KMS-11 (cell line): ENCODE measurements around the gene TMEM54.

Source experiments
- H2AFZ ChIP-seq: fragments of 200-600 bp; sonication (generic); 2 replicates; pipeline ENCODE4 v1.6.1; 2016; ENCODE audit warnings: antibody characterized with exemption, mixed run types, low read depth
- H3K27ac ChIP-seq: fragments of 200-600 bp; sonication (generic); 2 replicates; pipeline ENCODE4 v1.6.1; 2016; ENCODE audit warnings: mild to moderate bottlenecking, mixed run types
- H3K27me3 ChIP-seq: fragments of 200-600 bp; sonication (generic); 2 replicates; pipeline ENCODE4 v1.6.1; 2017; ENCODE audit warnings: mild to moderate bottlenecking, low read depth, mixed run types, moderate library complexity; ENCODE audit not compliant: insufficient read depth
- H3K36me3 ChIP-seq: fragments of 200-600 bp; sonication (generic); 2 replicates; pipeline ENCODE4 v1.6.1; 2017; ENCODE audit warnings: mild to moderate bottlenecking, mixed run types; ENCODE audit not compliant: insufficient read depth
- H3K4me1 ChIP-seq: fragments of 200-600 bp; sonication (generic); 2 replicates; pipeline ENCODE4 v1.6.1; 2016; ENCODE audit warnings: mild to moderate bottlenecking, low read depth, mixed run types; ENCODE audit not compliant: poor library complexity, severe bottlenecking
- H3K4me2 ChIP-seq: fragments of 200-600 bp; sonication (generic); 2 replicates; pipeline ENCODE4 v1.7.0; 2016; ENCODE audit warnings: mild to moderate bottlenecking, mixed run types
- H3K4me3 ChIP-seq: fragments of 200-600 bp; sonication (generic); IDR thresholded peaks from 2 replicates; pipeline ENCODE4 v1.6.1; 2017; ENCODE audit warnings: low read depth, low read length, mixed read lengths; ENCODE audit not compliant: insufficient read depth
- H3K79me2 ChIP-seq: fragments of 200-600 bp; sonication (generic); 2 replicates; pipeline ENCODE4 v1.6.1; 2016; ENCODE audit warnings: low read depth, mixed run types; ENCODE audit not compliant: insufficient read depth
- H3K9ac ChIP-seq: fragments of 200-600 bp; sonication (generic); 2 replicates; pipeline ENCODE4 v1.6.1; 2016; ENCODE audit warnings: mild to moderate bottlenecking, mixed run types
- H4K20me1 ChIP-seq: fragments of 200-600 bp; sonication (generic); 2 replicates; pipeline ENCODE4 v1.6.1; 2016; ENCODE audit warnings: mild to moderate bottlenecking, mixed run types; ENCODE audit not compliant: insufficient read depth
- TF ChIP-seq, protein P1 (sequence below): fragments of 200-600 bp; sonication (generic); conservative IDR thresholded peaks from 2 replicates; pipeline ENCODE4 v1.6.1; 2017; ENCODE audit warnings: low read depth, mild to moderate bottlenecking, antibody characterized with exemption, low read length, moderate library complexity, mixed read lengths

The TMEM54 gene

DNA sequence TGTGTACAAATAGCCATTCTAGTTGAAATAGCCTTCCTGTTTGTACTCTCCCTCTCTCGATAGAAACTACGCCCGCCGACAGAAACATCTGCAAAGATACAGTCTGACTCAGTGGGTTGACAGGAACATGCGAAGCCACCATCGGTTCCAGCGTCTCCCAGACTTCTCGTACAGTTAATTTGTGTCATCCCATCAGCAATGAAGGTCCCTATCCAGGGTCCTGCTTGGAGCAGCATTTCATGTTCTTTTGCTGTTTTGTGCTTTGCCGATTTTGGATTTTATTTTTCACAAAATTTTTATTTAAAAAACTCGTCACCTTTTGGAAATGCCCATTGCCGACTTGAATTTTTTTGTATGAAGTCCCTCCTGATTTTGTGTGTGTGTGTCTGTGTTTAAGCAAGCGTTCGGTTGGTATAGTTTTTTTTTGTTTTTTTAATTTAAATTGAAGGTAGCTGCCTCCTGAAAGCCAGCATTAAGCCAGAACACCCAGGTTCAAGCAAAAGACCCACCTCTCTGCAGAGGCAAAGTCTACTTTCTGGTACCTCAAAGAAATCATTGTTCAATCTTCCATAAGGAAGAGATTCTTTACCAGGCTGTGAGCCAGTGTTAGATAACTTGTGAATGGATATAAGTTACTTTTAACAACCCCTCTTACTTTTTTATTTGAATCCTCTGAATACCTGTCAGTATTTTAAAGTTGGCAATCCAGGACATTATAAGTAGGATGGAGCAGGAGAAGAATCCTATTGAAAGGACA lies 45.1 kb downstream of the TMEM54 start:
- no peak overlapping the region for H3K4me2 ChIP-seq
- H3K4me3 ChIP-seq = no peak overlapping the region
- no peaks in the 10 kb centered on the region for H3K79me2 ChIP-seq
- H3K4me1 ChIP-seq = no peaks in the 10 kb centered on the region
- H3K27me3 ChIP-seq = no peaks in the 10 kb centered on the region
- TF ChIP-seq, protein P1, sequence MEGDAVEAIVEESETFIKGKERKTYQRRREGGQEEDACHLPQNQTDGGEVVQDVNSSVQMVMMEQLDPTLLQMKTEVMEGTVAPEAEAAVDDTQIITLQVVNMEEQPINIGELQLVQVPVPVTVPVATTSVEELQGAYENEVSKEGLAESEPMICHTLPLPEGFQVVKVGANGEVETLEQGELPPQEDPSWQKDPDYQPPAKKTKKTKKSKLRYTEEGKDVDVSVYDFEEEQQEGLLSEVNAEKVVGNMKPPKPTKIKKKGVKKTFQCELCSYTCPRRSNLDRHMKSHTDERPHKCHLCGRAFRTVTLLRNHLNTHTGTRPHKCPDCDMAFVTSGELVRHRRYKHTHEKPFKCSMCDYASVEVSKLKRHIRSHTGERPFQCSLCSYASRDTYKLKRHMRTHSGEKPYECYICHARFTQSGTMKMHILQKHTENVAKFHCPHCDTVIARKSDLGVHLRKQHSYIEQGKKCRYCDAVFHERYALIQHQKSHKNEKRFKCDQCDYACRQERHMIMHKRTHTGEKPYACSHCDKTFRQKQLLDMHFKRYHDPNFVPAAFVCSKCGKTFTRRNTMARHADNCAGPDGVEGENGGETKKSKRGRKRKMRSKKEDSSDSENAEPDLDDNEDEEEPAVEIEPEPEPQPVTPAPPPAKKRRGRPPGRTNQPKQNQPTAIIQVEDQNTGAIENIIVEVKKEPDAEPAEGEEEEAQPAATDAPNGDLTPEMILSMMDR = no peak
- H3K9ac ChIP-seq = no peak overlapping the region
- no peaks in the 10 kb centered on the region for H3K36me3 ChIP-seq
- H3K27ac ChIP-seq = no peak overlapping the region
- H4K20me1 ChIP-seq = no peaks in the 10 kb centered on the region
- H2AFZ ChIP-seq = no peak overlapping the region

GRCh38 chr1:32848354-32849063 lies 52.7 kb downstream of the TMEM54 start:
- Histone ChIP-seq H2AFZ (no peak overlapping the region), H3K4me1 (peaks cover 6% of the 10 kb centered on the region), H3K9ac (no peak overlapping the region), H3K36me3 (0 out of 2 replicates have a peak, but pooled peaks cover 1% of the 10 kb centered on the region), H3K27ac (no peak overlapping the region; the same call in 1 of the 2 replicates), H4K20me1 (no peaks in the 10 kb centered on the region), H3K4me3 (no peak overlapping the region), H3K27me3 (no peaks in the 10 kb centered on the region), H3K4me2 (no peak overlapping the region), H3K79me2 (no peaks in the 10 kb centered on the region)
- TF ChIP-seq, protein P1 = no peak
